Gastroesophageal sphincter (tissue), 3 donors: ENCODE measurements around the gene RNF44.

Experiments
- CTCF ChIP-seq, 4 experiments: fragments of 200-600 bp in 2 of 4; fragments of 450-650 bp in 2 of 4; sonication (generic) in 1 of 4; IDR thresholded peaks; one replicate each; pipeline ENCODE4 v1.5.1; 2017 to 2019; ENCODE audit warnings: antibody characterized with exemption in 4 of 4, mild to moderate bottlenecking in 2 of 4, moderate library complexity in 2 of 4
- EP300 ChIP-seq: sonication (generic); formaldehyde crosslinking; IDR thresholded peaks from one replicate; pipeline ENCODE4 v1.6.1; 2017; ENCODE audit warnings: antibody characterized with exemption, mild to moderate bottlenecking
- POLR2A ChIP-seq, 2 donors: fragments of 450-650 bp; IDR thresholded peaks; one replicate each; pipeline ENCODE4 v1.6.1; 2017; ENCODE audit warnings: antibody characterized with exemption in 2 of 2, mild to moderate bottlenecking in 2 of 2, moderate library complexity in 1 of 2

DNA sequence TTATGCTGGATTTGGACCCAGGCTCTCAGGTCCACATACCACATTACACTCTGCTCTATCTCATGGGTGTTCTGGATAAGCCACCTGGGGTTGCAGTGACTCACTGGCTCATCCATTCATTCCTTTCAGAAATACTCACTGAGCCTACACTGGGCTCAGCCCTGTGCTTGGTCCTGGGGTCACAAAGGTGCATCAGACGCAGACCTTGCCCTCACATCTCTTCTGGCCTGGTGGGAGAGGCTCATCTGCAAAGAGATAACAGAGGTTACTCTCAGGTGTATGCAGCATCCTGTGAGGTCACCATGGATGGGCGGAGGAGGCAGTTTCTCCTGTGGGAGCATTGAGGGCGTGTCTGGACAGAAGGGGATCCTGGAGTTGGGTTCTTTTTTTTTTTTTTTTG, 24.1 kb upstream of the RNF44 start:
- TF ChIP-seq CTCF (IDR thresholded peaks at IDR 0.05): no peak
- TF ChIP-seq EP300: no peak
- TF ChIP-seq POLR2A (IDR thresholded peaks at IDR 0.05): no peak
